HG02852 (cell line): ENCODE measurements around the gene ADK.
A peak's percentile ranks its signal among the peaks of the same experiment; 100 is the strongest.
"Not testable (repeated sequence)": the region's sequence is repeated elsewhere in the genome, so short reads cannot be mapped to it uniquely, and the experiment has no call there.

Experiments used
- ATAC-seq: cut with Tn5 transposase; IDR thresholded peaks from one replicate; pipeline ENCODE4 v1.9.1; 2021; ENCODE audit warnings: mild to moderate bottlenecking, moderate library complexity; ENCODE audit not compliant: unreplicated experiment

Gene ADK

DNA sequence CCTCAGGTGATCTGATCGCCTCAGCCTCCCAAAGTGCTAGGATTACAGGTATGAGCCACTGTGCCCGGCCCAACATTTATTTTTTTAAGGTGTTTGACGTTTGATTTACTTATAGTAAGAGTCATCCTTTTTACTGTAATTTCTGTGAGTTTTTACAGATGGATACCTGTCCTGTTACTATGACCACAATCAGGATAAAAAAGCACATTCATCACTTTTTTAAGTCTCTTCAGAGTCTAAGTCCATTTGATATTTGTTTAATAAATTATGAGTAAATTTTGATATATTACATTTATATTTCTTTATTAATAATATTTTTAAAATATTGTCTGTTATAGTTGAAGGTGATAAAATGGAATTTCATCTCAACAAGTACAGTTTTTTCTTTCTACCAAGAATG is 374.9 kb downstream of the ADK start:
- no peak for ATAC-seq

DNA sequence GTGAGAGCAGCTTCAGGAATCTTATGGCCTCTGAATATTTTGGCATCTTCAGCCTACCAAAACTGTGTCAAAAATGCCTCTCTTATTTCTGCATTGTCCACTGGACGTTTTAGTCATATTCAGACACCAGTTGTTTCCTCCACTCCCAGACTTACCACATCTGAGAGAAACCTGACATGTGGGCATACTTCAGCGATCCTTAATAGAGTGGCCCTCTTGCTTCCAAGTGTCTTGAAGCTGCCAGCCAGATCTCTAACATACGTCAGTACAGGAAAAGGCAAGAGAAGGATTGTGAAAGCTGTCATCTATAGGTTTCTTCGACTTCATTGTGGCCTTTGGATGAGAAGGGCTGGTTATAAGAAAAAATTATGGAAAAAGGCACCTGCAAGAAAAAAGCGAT is 376.6 kb downstream of the ADK start:
- ATAC-seq: not testable (repeated sequence)

- ATAC-seq: no peak
Measured at GRCh38 chr10:74529205-74529604, 378.2 kb downstream of the ADK start.

DNA sequence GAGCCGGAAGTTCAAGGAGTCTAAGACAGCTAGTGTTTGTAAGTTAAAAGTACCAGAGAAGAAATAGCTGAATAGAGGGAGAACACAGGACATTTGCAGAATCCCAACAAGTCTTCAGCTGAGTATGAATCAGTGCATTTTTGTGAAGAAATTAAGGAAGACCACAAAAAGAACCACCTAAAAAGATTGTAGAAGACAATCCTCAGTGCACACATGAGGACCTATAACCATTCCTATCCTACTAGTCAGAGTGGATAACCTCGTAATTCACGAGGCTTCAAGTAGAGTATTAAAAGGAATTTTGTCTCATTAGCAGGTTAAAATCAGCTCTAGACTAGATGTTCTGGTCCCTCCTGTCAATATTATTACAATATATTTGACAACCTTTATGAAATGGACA is 380.0 kb downstream of the ADK start:
- ATAC-seq: no peak

DNA sequence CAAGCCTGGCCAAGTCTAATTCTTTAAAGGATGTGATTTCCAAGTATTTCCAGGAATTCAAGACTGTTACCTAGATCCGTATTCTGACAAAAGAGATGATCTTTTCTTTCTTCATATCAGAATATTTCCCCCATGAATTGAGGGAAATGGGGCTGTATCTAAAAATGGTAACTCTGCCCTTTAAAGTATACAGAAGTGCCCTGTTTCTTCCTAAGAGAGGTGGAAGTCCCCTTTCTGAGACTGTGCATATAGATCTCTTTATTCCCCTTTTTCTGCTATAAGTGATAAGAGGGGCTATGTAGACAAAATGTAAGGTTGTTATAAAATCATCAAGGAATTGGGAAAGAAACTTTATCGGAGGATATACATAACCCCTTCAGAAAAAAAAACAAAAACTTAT is 388.3 kb downstream of the ADK start:
- ATAC-seq: no peak

- no peak for ATAC-seq
Measured at GRCh38 chr10:74541375-74541774, 390.4 kb downstream of the ADK start.

GRCh38 chr10:74542077-74542476 is 391.1 kb downstream of the ADK start:
- ATAC-seq: no peak

DNA sequence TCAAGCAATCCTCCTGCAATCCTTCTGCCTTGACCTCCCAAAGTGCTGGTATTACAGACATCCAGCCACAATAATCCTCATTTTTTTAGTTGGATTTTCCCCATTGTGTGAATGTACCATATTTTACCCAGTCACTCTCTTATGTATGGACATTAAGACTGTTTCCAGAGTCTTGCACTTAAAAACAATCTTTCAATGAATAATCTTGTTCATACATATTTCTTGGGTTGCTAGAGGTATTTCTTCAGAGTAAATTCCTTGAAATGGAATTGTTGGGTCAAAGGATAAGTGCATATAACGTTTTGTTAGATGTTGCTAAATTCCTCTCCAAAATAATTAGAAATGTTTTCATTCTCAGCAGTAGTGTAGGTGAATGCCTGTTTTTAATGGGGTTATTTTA is 392.3 kb downstream of the ADK start:
- ATAC-seq: no peak

DNA sequence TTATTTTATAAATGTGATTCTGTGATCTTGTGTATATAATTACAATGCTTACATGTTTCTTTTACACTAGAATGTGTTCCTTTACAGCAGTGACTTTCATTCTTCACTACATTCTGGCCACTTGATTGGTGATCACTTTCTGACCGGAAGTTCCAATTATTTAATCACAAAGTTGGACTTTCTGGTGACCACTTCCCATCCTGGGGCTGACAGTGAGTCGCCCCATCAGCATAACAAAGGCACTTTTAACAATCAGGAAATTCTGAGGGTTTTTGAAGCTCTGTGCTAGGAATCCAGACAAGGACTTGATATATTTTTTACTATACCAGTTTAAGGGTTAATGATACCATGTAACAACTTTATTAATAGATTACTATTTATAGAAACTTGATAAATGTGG is 393.1 kb downstream of the ADK start:
- ATAC-seq: no peak

DNA sequence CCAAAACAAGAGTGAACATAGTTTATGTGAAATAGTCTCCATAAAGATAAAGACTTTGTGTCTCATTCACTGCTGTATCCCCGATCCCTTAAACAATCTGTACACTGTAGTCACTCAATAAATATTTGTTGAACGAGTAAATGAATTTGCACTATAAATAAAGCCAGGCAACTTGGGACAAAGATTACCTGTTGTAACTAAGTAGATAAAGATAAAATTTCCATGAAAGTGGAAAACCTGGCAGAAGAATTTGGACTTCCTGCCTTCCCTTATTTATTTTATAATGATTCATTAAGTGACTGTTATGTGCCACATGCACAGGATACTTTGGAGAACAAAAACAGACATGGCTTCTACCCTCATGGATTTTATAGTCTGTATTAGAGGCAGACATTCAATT is 397.7 kb downstream of the ADK start:
- ATAC-seq: no peak

DNA sequence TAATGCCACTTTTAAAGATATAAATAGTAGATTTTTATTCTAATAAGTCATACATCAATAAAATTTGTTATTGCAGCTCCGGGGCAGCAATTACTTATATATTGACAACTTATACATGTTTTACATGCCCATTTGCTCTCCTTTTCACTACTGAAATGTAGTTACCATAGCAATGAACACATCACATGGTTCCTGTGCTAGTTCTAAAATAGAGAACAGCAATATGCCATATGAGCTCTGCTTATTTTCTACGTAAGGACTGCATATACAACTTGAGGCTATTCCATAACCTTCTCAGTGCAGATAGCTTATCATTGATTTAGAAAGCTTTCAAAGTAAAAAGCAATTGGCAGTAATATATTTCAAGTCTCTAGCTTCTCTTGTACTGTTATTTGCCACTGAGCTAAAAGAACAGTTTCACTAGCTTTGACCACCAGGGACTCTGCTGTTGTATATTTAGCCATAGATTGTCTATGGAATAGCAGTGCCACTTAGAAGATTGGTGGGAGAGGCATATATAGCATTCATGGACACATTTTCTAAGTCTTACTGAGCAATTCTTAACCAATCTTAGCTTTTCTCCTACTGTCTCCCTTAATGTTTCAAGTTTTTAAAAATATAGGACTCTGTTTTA is 405.2 kb downstream of the ADK start:
- ATAC-seq: no peak

GRCh38 chr10:74557098-74557497 is 406.1 kb downstream of the ADK start:
- no peak for ATAC-seq

- no peak for ATAC-seq
Measured at GRCh38 chr10:74558403-74558802, 407.4 kb downstream of the ADK start.

- ATAC-seq: no peak
Measured at GRCh38 chr10:74558897-74559296, 407.9 kb downstream of the ADK start.

GRCh38 chr10:74568896-74569295 is 417.9 kb downstream of the ADK start:
- ATAC-seq: not testable (repeated sequence)

- ATAC-seq: not testable (repeated sequence)
Measured at GRCh38 chr10:74573497-74573896, 422.5 kb downstream of the ADK start.

DNA sequence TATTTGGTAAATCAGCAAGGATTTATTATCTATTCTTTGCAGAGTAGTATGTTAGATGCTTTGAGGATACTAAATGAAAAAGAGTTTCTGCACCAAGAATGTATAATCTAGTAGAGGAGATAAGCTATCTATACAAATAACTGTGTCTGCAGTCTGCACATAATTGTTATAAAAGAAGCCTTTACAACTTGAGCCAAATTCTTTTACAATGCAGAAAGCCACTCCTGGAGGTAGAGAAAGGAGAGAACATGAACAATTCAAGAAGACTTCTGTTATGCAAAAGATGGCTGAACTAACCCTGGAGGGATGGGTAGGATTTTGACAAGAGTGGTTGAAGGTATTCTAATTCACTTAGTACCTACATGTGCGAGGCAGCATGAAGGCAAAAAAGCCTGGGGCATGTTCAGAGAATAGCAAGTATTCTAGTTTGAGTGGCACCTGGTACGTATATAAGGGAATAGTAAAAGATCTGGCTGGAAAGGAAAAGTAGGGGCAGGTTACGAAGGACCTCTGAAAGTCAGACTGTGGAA is 424.2 kb downstream of the ADK start:
- ATAC-seq: no peak

- no peak for ATAC-seq
Measured at GRCh38 chr10:74575912-74576311, 424.9 kb downstream of the ADK start.

- ATAC-seq: no peak
Measured at GRCh38 chr10:74576586-74576985, 425.6 kb downstream of the ADK start.

- not testable (repeated sequence) for ATAC-seq
Measured at GRCh38 chr10:74580438-74580837, 429.4 kb downstream of the ADK start.

GRCh38 chr10:74582566-74582965 is 431.5 kb downstream of the ADK start:
- no peak for ATAC-seq

DNA sequence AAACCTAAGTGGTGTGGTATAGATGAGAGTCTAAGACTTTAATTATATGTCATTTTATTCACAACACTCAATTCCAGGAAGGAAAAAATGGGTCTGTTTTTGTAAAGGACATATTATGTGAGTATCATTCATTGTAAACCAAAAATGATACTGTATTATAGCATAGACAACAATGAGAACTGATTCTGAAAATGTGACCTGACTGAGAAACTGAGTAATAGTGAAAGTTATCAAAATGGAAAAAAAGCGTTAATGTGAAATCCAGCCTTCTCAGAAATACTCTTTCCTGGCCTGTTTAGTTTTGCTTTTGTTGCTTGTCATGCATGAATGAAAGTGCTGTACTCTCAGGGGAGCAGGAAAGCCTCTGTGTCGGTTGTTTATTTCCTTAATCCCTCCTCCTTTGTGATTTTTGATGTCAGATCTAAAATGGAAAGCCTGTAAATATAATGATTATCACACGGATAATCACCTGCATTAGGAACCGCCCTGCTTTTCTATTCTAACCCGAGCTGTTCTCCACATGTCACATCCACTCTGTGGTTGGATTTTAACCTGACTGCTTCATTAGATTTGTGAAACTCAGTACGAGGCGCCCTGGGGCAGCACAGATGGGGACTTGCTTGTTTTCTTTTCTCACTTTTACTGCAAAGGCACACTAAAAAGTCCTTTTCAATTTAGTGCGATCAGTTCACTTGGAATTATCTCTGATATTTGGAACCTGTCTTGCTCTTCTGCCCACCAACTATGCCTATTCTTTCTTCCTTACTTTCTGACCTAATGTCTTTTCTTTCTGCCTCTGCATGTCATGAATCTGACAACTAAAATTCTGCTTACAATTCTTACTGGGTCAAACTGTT is 434.4 kb downstream of the ADK start:
- peak; percentile 72 for ATAC-seq
